Measurements from ENCODE around the gene UBE2R2. TPM values are rescaled to one million over a fixed set of nuclear protein-coding genes. Genes with fewer than 3 reads are reported as not detected.
"Not testable (repeated sequence)": the region's sequence is repeated elsewhere in the genome, so short reads cannot be mapped to it uniquely, and the experiment has no call there.

UBE2R2 gene
- polyA plus RNA-seq, 12 donors = 40.3 to 173 (median 44.3) TPM

GRCh38 chr9:33924978-33925797 is 108.2 kb downstream of the UBE2R2 start:
- peak; percentile 38 for DNase-seq

GRCh38 chr9:33926746-33927485 is 110.0 kb downstream of the UBE2R2 start:
- DNase-seq = no peak

DNA sequence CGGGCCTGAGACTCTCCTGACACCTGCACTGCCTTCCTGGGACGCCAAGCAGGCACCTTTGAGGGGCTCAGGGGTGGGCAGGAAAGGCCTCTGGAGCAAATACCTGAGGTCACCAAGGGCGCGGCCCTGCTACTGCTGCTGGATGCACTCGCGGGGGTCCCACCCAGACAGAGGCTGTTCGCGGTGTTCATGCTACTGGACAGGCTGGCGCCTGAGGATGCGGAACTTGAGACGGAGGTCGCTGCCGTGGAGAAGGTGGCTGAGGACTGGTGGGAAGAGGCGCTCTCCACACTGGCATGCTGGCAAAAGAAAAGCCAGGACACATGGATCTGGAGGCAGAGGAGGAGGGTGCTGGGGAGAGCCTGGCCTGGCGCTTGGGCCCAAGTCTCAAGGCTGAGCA is 110.7 kb downstream of the UBE2R2 start:
- no peak for DNase-seq

DNA sequence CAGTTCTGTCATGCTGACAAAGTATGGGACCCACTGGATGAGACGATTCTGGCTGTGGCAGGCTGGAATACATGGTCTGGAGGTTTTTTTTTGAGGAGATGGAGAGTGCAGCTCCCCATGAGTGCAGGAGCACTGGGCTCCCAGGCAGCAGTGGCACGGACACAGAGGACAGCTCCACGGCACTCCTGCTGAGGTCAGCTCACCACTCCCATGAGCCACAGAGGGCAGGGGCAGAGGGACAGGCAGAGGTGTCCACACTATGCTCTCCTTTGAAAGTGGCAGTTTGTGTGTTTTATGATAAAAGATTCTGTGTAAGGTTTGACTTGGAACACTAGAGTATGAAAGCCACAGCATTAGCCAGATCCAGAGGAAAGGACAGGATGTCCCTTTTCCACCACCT is 114.4 kb downstream of the UBE2R2 start:
- no peak for DNase-seq

DNA sequence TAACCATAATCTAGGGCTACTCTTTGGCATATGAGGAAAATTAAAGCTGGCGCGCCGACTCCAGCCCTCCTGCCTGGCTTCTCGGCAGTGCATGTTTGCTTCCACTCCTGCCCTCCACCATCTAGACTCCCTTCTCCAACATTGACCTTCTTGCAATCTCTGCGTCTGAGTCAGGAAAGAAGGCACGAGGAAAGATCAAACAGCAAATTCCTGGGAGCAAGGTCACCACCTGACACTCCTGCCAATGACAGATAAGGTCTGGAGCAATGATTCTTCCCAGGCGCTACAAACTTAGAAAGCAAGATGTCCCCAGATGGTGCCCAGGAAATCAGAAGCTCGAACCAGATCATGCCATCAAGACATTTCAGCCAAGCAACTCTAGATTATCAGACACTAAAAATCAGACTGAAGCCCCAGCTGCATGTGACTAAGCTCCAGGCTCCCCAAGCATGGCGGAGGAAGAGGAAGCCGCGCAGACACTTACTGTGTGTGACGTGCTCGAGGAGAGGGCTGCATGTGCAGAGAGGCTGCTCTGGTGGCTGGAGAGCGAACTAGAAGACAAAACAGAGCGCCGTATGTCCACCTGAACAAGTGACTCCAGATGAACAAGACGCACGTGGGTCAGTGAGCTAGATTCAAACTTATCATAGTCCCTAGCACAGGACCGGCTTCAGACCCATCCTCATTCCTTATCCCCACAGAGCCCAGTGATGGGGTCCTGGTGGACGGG is 115.3 kb downstream of the UBE2R2 start:
- DNase-seq = no peak

DNA sequence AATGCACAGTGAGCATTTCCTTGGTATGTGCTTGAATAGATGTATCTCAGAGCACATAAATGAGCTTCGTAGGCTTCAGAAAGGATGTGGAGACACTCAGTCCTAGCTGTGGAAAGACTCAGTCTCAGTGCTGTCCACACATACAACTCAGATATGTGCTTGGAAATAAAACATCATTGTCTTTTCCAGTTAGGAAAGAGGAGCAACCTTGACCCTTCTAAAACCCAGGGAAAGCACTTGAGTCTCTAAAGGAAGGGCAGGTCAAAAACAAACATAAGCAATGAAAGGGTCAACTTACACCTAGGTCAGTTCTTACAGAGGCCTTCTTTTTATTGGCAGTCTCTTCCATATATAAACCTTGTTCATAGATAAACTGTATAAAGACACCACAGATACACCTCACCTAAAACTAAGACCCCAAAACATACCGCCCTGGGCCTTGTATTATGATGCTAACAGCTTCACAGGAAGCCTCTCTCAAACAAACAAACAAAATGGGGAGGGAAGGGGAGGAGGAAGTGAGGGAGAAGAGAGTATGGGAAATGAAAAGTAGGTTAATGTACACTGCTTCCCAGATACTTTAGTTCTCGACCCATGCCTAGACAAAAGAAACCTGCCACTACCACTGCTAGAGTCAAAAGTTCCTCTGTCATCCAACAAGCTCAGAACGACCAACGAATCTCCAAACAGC is 117.4 kb downstream of the UBE2R2 start:
- DNase-seq = no peak

- no peak for DNase-seq
Measured at GRCh38 chr9:33939924-33940874, 123.2 kb downstream of the UBE2R2 start.

DNA sequence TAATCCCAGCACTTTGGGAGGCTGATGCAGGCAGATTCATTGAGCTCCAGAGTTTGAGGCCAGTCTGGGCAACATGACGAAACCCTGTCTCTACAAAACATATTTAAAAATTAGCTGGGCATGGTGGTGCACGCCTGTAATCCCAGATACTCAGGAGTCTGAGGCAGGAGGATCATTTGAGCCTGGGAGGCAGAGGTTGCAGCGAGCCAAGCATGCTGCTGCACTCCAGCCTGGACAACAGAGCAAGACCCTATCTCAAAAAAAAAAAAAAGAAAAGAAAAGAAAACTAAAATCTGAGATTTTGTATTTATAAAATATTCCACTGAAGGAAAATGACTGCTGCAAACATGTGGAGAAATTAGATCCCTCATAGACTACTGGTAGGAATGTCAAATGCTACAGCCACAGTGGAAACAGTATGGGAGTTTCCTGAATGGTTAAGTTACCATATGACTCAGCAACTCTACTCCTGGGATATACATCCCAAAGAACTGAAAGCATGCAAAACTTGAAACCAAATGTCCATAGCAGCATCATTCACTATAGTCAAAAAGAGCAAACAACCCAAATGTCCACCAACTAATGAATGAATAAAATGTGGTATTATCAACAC is 125.6 kb downstream of the UBE2R2 start:
- no peak for DNase-seq

DNA sequence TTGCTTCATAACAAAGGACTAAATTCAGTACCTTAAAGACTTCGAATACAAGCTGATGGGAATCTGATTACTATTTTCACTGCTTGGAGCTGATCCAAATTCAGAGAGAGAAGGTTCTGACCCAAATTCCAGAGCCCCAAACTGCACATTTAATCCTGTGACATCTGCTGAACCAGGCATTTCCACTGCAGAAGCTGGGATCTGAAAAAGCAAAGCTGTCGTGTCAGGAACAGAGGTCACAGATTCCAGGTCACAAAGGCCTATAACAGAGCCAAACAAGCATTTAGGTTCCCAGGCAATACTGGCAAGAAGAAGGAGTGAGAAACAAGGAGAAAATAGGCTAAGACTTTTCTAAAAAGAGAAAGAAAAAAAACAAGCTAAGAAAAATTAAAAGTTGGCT is 126.4 kb downstream of the UBE2R2 start:
- DNase-seq = no peak

GRCh38 chr9:33946779-33947535 is 130.0 kb downstream of the UBE2R2 start:
- DNase-seq = no peak

GRCh38 chr9:33950371-33950770 is 133.4 kb downstream of the UBE2R2 start:
- DNase-seq = no peak

- no peak for DNase-seq
Measured at GRCh38 chr9:33952066-33952465, 135.1 kb downstream of the UBE2R2 start.

DNA sequence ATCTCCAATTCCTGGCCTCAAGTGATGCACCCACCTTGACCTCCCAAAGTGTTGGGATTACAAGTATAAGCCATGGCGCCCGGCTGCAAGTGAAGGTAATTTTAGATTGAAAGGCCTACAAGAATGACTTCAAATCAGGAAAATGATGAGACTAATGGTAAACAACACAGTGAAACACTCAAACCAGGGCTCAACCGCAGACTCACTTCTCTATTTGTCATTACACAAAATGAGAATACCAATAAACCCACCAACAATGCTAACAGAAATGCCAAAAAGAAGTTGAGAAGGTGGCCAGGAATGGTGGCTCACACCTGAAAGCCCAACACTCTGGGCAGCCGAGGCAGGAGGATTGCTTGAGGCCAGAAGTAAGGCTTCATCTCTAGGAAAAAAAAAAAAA is 139.6 kb downstream of the UBE2R2 start:
- DNase-seq = no peak

GRCh38 chr9:33959725-33960124 is 142.8 kb downstream of the UBE2R2 start:
- no peak for DNase-seq

DNA sequence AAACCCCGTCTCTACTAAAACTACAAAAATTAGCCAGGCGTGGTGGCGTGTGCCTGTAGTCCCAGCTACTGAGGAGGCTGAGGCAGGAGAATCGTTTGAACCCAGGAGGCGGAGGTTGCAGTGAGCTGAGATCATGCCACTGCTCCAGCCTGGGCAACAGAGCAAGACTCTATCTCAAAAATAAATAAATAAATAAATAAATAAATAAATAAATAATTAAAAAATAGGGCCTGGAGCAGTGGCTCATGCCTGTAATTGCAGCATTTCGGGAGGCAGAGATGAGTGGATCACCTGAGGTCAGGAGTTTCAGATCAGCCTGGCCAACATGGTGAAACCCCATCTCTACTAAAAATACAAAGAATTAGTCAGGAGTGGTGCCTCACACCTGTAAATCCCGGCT is 145.5 kb downstream of the UBE2R2 start:
- DNase-seq = not testable (repeated sequence)

- no peak for DNase-seq
Measured at GRCh38 chr9:33964086-33964768, 147.3 kb downstream of the UBE2R2 start.

Data from muscle of arm (tissue), 12 donors.